Epithelial cell of esophagus (primary cell): ENCODE data around the gene DERL2.

Source experiments
- DNase-seq: peaks from one replicate; pipeline ENCODE4 v3.0.0; 2010; ENCODE audit warnings: low read depth
- H3K4me3 ChIP-seq: 2 replicates; pipeline ENCODE4 v1.5.1; 2011; ENCODE audit warnings: mild to moderate bottlenecking, low read length, control low read depth
- CTCF ChIP-seq: IDR thresholded peaks from 2 replicates; pipeline ENCODE4 v1.5.1; 2011; ENCODE audit warnings: low read depth, mild to moderate bottlenecking, low read length, control low read depth, inconsistent platforms; ENCODE audit not compliant: insufficient read depth; ENCODE audit errors: missing control alignments

DERL2 gene

GRCh38 chr17:5513628-5514027, 27.6 kb upstream of the DERL2 start:
- no peak for TF ChIP-seq CTCF
- H3K4me3 ChIP-seq: no peak overlapping the region
- no peak for DNase-seq

GRCh38 chr17:5511401-5512225, 25.6 kb upstream of the DERL2 start:
- H3K4me3 ChIP-seq: no peak overlapping the region
- TF ChIP-seq CTCF: no peak
- no peak for DNase-seq

GRCh38 chr17:5510771-5511170, 24.8 kb upstream of the DERL2 start:
- peak; percentile 91 for DNase-seq
- TF ChIP-seq CTCF: no peak
- H3K4me3 ChIP-seq: no peak overlapping the region

GRCh38 chr17:5509482-5509881, 23.5 kb upstream of the DERL2 start:
- DNase-seq: peak; percentile 77
- TF ChIP-seq CTCF: no peak
- no peak overlapping the region for H3K4me3 ChIP-seq

- DNase-seq: peak; percentile 65
- TF ChIP-seq CTCF: no peak
- H3K4me3 ChIP-seq: no peak overlapping the region
These were observed 22.8 kb upstream of the DERL2 start for GRCh38 chr17:5508810-5509209.

- DNase-seq: no peak
- no peak overlapping the region for H3K4me3 ChIP-seq
- no peak for TF ChIP-seq CTCF
These were observed 20.3 kb upstream of the DERL2 start for GRCh38 chr17:5506307-5506706.

- TF ChIP-seq CTCF: no peak
- H3K4me3 ChIP-seq: no peak overlapping the region
- no peak for DNase-seq
These were observed 16.6 kb upstream of the DERL2 start for GRCh38 chr17:5502552-5502951.
